Parathyroid adenoma (tissue), 2 donors: ENCODE results near the gene BRD9.

ENCODE experiments used
- H2AFZ ChIP-seq: fragments of 300-600 bp; sonication (generic); one replicate; pipeline ENCODE4 v1.7.0; 2017; ENCODE audit warnings: antibody characterized with exemption, mild to moderate bottlenecking
- H3K27ac ChIP-seq: fragments of 300-600 bp; sonication (generic); one replicate; pipeline ENCODE4 v1.7.0; 2017
- H3K27me3 ChIP-seq: fragments of 300-600 bp; sonication (generic); one replicate; pipeline ENCODE4 v1.7.0; 2017; ENCODE audit warnings: low read length; ENCODE audit not compliant: control insufficient read depth, insufficient read depth
- H3K36me3 ChIP-seq: fragments of 300-600 bp; sonication (generic); one replicate; pipeline ENCODE4 v1.7.0; 2017; ENCODE audit warnings: low read length; ENCODE audit not compliant: control insufficient read depth, insufficient read depth
- H3K4me1 ChIP-seq: fragments of 300-600 bp; sonication (generic); one replicate; pipeline ENCODE4 v1.7.0; 2017; ENCODE audit warnings: control low read depth
- H3K4me2 ChIP-seq: fragments of 300-600 bp; sonication (generic); one replicate; pipeline ENCODE4 v1.7.0; 2017; ENCODE audit warnings: low read length
- H3K4me3 ChIP-seq: fragments of 300-600 bp; sonication (generic); one replicate; pipeline ENCODE4 v1.7.0; 2017; ENCODE audit warnings: low read depth, low read length
- H3K79me2 ChIP-seq: fragments of 300-600 bp; sonication (generic); one replicate; pipeline ENCODE4 v1.7.0; 2017; ENCODE audit warnings: control low read depth
- H3K9ac ChIP-seq: fragments of 300-600 bp; sonication (generic); one replicate; pipeline ENCODE4 v1.7.0; 2017; ENCODE audit warnings: mild to moderate bottlenecking
- H3K9me3 ChIP-seq: fragments of 300-600 bp; sonication (generic); one replicate; pipeline ENCODE4 v1.7.0; 2017; ENCODE audit warnings: low read length; ENCODE audit not compliant: control insufficient read depth
- CTCF ChIP-seq: fragments of 300-600 bp; sonication (generic); IDR thresholded peaks from one replicate; pipeline ENCODE4 v1.7.0; 2017; ENCODE audit warnings: antibody characterized with exemption, mild to moderate bottlenecking
- donor health status: primary hyperparathyroidism.

BRD9 gene

GRCh38 chr5:878125-878524 lies 14.5 kb downstream of the BRD9 start:
- Histone ChIP-seq H3K36me3 (no peaks in the 10 kb centered on the region), H3K79me2 (peaks cover 5% of the 10 kb centered on the region), H3K27me3 (no peaks in the 10 kb centered on the region), H3K9ac (no peak overlapping the region), H3K4me3 (no peak overlapping the region), H2AFZ (no peak overlapping the region), H3K27ac (no peak overlapping the region), H3K9me3 (no peaks in the 10 kb centered on the region), H3K4me1 (no peaks in the 10 kb centered on the region), H3K4me2 (no peak overlapping the region)
- TF ChIP-seq CTCF = no peak

- H3K4me3 ChIP-seq = no peak overlapping the region
- H3K4me2 ChIP-seq = no peak overlapping the region
- TF ChIP-seq CTCF = no peak
- H3K36me3 ChIP-seq = no peaks in the 10 kb centered on the region
- no peaks in the 10 kb centered on the region for H3K79me2 ChIP-seq
- no peaks in the 10 kb centered on the region for H3K4me1 ChIP-seq
- no peak overlapping the region for H2AFZ ChIP-seq
- H3K9ac ChIP-seq = no peak overlapping the region
- H3K9me3 ChIP-seq = no peaks in the 10 kb centered on the region
- no peak overlapping the region for H3K27ac ChIP-seq
- H3K27me3 ChIP-seq = no peaks in the 10 kb centered on the region
Measured at GRCh38 chr5:876398-877365, 15.9 kb downstream of the BRD9 start.

GRCh38 chr5:875931-876330 lies 16.7 kb downstream of the BRD9 start:
- H3K27ac ChIP-seq = no peak overlapping the region
- H2AFZ ChIP-seq = no peak overlapping the region
- TF ChIP-seq CTCF = no peak
- H3K36me3 ChIP-seq = no peaks in the 10 kb centered on the region
- H3K27me3 ChIP-seq = no peaks in the 10 kb centered on the region
- H3K4me3 ChIP-seq = no peak overlapping the region
- no peaks in the 10 kb centered on the region for H3K9me3 ChIP-seq
- H3K9ac ChIP-seq = no peak overlapping the region
- H3K4me2 ChIP-seq = no peak overlapping the region
- H3K79me2 ChIP-seq = no peaks in the 10 kb centered on the region
- no peaks in the 10 kb centered on the region for H3K4me1 ChIP-seq

- H3K9ac ChIP-seq = no peak overlapping the region
- TF ChIP-seq CTCF = no peak
- no peak overlapping the region for H3K4me2 ChIP-seq
- no peaks in the 10 kb centered on the region for H3K36me3 ChIP-seq
- no peak overlapping the region for H2AFZ ChIP-seq
- H3K4me3 ChIP-seq = no peak overlapping the region
- no peaks in the 10 kb centered on the region for H3K79me2 ChIP-seq
- H3K9me3 ChIP-seq = no peaks in the 10 kb centered on the region
- no peaks in the 10 kb centered on the region for H3K27me3 ChIP-seq
- H3K27ac ChIP-seq = no peak overlapping the region
- no peaks in the 10 kb centered on the region for H3K4me1 ChIP-seq
Measured at GRCh38 chr5:873328-873727, 19.3 kb downstream of the BRD9 start.

GRCh38 chr5:872301-872700 lies 20.3 kb downstream of the BRD9 start:
- no peak for TF ChIP-seq CTCF
- Histone ChIP-seq H3K9ac (no peak overlapping the region), H3K9me3 (no peaks in the 10 kb centered on the region), H3K79me2 (no peaks in the 10 kb centered on the region), H3K4me3 (no peak overlapping the region), H3K27ac (no peak overlapping the region), H2AFZ (no peak overlapping the region), H3K4me1 (no peaks in the 10 kb centered on the region), H3K4me2 (no peak overlapping the region), H3K27me3 (no peaks in the 10 kb centered on the region), H3K36me3 (no peaks in the 10 kb centered on the region)
